Endothelial cell of umbilical vein (primary cell): Measurements from ENCODE around the gene RNF150. TPM values are rescaled to one million over a fixed set of nuclear protein-coding genes. Genes with fewer than 3 reads are reported as not detected.

Experiments
- polyA plus RNA-seq, 4 experiments: library from polyadenylated mRNA; depleted of rRNA in 3 of 4; stranded (reverse) in 3 of 4; unstranded in 1 of 4; fragments of >200 nt; gene quantifications; 2 replicates each; pipeline versions ENCODE4 v1.2.1 to v1.2.3, GENCODE V29; 2011 to 2012; ENCODE audit warnings: missing spikeins in 1 of 4
- total RNA-seq: library from RNA; stranded (reverse); gene quantifications from 2 replicates; pipeline ENCODE4 v1.2.3, GENCODE V29; 2021

The RNF150 gene
- total and polyA plus RNA-seq, 2 donors (not counting 3 experiments of a cell fraction or from before 2014, with no cell fraction given) = 0.33 to 0.35 TPM

Other genes with a start within 250 kb of the RNF150 start
- 31.0 and 34.2 TPM in 2 replicates for gene ZNF330, start 87.4 kb upstream of the RNF150 start, total RNA-seq
- 13.9 and 15.5 TPM in 2 replicates for gene ZNF330, start 87.4 kb upstream of the RNF150 start, polyA plus RNA-seq